NCI-H1417 treated with DMSO at 0.1 percent for 48 hours (cell line): ENCODE data around the gene SLFN13.
"Not testable (repeated sequence)": the region's sequence is repeated elsewhere in the genome, so short reads cannot be mapped to it uniquely, and the experiment has no call there.

ENCODE experiments used
- DNase-seq: peaks from one replicate; lab custom pipeline; 2025; lab: John Stamatoyannopoulos, UW

Gene SLFN13

DNA sequence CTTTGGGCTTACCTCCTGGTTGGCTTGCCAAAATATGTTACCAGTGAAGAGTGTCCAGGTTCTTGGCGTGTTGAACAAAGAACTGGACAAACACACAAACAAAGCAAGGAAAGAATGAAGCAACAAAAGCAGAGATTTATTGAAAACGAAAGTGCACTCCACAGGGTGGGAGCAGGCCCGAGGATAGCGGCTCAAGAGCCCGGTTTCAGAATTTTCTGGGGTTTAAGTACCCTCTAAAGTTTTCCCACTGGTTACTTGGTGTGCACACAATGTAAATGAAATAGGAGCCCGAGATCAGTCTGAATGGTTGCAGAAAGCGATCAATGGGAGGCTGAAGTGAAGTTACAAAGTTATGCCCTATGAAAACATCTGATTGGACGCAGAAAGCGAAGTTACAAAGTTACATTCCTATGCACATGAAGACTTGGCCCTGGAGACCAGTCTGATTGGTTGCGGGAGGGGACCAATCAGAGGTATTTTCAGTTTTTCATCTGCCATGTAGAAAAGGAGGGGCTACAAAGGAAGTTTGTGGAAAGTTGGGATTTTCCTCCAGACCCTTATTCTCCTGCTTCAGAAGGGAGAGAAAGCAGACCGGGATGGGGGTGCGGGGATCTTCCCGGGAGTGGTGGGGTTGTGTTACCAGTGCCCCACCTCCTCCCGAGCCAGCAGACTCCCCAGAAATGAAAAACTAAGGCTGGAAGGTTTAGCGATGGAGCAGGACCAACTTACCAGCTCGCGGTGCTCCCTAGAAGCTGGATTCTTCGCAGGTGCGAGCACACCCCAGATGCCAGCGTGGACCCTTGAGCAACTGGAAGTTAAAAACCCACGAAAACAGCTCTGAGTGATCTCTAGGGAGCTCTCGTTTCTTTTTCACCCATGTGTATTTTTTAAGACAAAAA, 16.1 kb downstream of the SLFN13 start, which contains the start of gene SLFN12:
Gene SLFN12 (minus strand): TSS at position 325 of the 899 bp plus-strand sequence. CDS start 9,472 bp downstream, outside the sequence.
- DNase-seq = no peak

DNA sequence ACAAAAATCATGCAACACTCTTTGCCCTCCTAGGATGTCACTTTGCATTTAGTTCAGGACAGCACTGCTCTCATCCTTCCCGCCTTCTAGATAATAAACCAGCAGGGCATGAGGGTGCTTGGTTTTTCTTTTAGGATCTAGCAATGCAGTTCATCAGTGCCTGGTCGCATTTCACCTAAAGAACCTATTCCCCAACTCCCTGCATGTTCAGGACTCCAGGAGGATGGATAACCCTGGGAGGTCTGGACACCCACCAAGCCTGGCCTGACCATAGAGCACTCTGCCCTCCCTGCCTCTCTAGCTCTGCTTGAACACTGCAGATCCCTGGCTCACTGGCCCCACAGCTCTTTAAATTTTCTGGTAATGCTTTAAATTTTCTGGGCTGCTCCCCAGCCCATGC, 18.9 kb downstream of the SLFN13 start:
- DNase-seq = no peak

DNA sequence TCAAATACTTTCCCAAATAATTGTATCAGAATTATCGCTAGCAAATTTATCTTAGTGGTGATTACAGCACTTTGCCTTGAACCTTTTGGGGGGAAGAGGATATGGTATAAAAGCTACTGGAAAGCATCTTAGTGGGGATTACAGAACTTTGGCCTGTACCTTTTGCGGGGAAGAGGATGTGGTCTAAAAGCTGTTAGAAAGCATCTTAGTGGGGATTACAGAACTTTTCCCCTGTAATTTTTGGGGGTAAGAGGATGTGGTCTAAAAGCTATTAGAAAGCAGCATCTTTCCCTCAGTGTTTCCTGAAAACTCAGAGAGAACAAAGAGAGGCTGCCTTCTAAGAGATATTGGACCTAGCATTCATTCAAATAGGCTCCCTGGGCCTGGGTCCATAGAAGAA, 20.3 kb downstream of the SLFN13 start:
- no peak for DNase-seq

DNA sequence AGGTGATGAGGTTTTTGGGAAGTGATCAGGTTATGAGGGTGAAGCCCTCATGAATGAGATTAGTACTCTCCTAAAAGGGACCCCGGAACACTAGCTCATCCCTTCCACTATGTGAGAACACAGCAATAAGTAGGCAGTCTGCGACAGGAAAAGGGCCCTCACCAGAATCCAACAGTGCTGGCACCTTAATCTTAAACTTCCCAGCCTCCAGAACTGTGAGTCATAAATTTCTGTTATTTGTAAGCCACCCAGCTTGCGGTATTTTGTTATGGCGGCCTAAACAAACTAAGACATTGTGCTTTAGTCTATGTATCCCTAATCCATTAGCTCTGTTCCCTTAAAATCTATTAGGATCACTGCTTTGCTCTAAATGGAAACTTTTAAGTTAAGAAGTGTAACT, 24.8 kb downstream of the SLFN13 start:
- no peak for DNase-seq

DNA sequence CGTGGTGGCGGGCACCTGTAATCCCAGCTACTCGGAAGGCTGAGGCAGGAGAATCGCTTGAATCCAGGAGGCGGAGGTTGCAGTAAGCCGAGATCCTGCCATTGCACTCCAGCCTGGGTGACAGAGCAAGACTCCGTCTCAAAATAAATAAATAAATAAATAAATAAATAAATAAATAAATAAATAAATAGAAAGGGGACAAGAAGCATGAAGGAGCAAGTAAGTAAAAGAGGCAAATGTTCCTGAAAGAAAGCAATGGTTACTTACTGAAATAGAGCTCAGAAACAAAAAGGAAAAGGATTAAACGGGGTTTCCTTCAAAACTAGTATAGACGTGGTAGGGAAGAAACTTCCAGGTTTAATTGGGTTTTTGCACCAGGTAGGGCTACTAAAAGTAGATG, 27.5 kb downstream of the SLFN13 start:
- not testable (repeated sequence) for DNase-seq

DNA sequence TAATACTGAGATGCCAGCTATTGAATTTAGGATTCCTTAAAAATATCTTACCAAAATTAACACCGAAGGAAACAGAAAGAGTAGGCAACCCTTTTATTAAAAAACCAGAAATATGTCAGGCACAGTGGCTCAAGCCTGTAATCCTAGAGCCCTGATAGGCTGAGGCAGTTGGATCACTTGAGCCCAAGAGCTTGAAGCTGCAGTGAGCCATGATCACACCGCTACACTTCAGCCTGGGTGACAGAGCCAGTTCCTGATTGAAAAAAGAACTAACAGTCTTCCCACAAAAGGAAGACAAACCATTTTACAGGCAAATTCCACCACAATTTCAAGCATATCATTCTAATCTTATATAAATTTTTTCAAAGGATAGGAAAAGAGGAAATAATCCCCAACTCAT, 31.9 kb downstream of the SLFN13 start:
- no peak for DNase-seq

DNA sequence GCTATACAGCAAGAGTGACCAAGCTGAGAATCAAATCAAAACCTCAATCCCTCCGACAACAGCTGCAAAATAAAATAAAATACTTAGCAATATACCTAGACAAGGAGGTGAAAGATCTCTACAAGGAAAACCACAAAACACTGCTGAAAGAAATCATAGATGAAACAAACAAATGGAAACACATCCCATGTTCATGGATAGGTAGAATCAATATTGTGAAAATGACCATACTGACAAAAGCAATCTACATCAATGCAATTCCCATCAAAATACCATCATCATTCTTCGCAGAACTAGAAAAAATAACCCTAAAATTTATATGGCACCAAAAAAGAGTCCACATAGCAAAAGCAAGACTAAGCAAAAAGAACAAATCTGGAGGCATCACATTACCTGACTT, 33.9 kb downstream of the SLFN13 start:
- DNase-seq = not testable (repeated sequence)

DNA sequence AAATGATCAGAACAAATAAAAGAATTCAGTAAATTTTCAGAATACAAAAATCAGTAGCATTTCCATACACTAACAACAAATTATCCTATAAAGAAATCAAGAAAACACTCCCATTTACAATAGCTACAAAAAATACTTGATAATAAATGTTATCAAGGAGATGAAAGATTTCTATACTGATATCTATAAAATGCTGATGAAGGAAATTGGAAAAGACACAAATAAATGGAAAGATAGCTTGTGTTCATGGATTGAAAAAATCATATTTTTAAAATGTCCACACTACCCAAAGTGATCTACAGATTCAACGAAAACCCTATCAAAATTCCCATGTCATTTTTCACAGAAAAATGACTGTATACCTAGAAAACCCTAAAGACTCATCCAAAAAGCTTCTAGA, 34.3 kb downstream of the SLFN13 start:
- no peak for DNase-seq

DNA sequence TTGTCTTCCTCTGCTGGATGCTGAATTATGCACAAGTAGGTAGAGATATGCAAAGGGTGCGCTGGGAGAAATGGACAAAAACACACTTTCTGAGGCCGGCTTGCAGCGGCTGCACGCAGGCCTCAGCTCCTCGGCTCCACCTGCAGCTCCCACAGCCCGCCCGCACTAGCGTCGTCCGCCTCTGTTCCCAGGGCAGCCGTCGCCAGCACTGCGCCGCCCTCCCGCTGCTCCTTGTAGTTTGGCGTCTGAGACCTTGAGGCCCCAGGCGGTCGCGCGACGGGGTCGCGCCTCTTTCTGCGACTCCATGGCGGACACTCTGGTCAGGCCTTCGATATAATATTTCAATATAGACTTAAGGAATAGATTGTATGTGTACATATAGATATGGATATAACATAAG, 41.0 kb downstream of the SLFN13 start:
- DNase-seq = no peak

DNA sequence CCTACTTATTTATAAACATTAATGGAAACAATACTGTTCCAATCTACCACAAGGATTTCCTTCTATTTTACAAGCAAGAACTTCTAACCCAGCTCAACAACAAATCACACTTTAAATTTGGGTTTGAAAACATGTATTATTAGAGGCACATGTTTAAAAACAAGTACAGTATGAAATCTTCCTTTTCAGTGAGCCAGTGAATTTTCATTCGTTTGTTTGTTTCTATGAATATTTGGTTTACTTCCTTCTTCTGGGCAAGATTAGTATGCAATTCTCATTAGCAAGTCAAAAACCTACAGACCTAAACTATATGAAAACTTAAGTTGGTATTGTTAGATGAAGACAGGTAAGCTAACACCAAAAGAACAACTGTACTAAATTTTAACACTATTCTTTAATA, 42.0 kb downstream of the SLFN13 start:
- no peak for DNase-seq

DNA sequence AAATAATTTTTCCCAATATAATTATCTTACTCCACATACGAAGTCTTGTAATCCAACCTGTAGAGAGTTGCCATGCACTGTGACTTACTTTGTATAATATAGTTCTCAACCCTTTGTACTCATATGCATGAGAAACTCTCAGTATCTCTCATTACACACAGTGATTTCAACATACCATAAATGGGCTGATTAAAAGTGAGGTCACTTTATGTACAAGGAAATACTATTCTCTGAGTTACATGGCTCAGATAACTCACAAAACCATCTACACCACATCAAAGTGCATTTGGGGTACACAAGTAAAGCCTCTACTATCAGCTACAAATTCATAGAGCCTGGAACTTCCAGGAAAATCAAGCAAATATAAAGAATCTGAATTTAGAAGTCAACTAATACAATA, 44.2 kb downstream of the SLFN13 start:
- no peak for DNase-seq

DNA sequence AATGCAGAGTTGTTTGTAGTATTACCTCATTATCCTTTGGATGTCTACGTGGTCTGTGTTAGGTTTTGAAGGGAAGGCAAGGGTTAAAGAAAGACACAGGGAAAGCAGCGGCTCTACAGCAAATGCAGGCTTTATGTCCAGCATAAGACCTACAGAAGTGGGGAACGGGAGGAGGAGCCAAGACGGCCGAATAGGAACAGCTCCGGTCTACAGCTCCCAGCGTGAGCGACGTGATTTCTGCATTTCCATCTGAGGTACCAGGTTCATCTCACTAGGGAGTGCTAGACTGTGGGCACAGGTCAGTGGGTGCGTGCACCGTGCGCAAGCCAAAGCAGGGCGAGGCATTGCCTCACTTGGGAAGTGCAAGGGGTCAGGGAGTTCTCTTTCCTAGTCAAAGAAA, 54.8 kb downstream of the SLFN13 start:
- not testable (repeated sequence) for DNase-seq

DNA sequence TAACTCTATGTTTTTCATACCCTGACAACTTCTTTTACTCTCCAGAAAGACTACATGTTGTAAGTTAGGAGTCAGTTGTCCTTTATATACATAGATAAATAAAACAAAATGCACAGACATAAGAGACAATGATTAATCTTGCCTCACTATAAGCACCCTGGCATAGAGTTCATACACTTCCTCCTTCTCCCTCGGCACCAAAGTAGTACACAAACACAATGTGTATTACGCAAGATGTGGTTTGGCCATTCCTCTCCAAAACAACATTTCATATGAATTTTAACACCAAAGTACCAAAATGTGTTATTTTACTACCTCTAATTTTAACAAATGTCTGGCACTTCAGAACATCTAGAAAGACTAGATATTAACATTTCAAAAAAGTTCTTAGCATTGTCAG, 57.9 kb downstream of the SLFN13 start:
- DNase-seq = no peak

DNA sequence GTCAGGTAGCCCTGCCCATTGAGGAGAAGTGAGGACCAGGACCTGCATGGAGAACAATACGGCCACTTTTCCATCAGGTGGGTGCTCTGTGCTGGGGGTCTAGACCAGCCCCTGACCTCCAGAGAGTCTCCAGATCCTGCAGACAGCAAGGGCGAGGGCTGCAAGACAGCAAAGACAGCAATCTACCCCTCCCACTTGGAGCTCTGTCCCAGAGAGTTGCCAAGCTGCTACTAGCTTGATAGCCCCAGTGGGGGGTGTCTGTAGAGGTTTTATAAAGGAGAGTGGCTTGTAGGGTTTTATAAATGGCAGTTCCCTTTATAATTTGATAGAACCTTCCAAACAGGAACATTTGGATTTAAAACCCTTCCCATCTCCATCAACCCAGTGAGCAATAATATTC, 58.4 kb downstream of the SLFN13 start:
- DNase-seq = no peak

DNA sequence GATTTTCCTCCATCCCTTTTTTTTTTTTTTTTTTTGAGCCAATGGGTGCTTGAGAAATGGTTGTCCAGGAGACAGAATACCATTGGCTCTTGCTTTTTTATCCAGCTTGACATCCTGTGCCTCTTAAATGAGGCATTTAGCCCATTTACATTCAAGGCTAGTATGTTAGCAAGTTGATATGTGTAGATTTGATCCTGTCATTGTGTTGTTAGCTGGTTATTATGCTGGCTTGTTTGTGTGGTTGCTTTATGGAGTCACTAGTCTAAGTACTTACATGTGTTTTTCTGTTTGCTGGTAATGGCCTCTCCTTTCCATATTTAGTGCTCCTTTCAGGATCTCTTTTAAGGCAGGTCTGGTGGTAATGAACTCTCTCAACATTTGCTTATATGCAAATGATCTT, 61.1 kb downstream of the SLFN13 start:
- no peak for DNase-seq
